HepG2 (cell line): ENCODE results near the gene EEF2. TPM values are rescaled to one million over a fixed set of nuclear protein-coding genes. Genes with fewer than 3 reads are reported as not detected.

Experiments
- EP300 ChIP-seq, 3 experiments: sonication (generic) in 1 of 3; formaldehyde crosslinking in 1 of 3; IDR thresholded peaks; 2 replicates each; pipeline versions ENCODE4 v1.5.1 to v1.6.1; 2011 to 2020; ENCODE audit warnings: low read depth in 2 of 3, low read length in 2 of 3, borderline replicate concordance in 1 of 3, improper control_type of control experiment in 1 of 3, mild to moderate bottlenecking in 1 of 3, missing genetic modification reagents in 1 of 3, moderate library complexity in 1 of 3
- NCOA1 ChIP-seq: sonication (generic); formaldehyde crosslinking; IDR thresholded peaks from 2 replicates; pipeline ENCODE4 v1.9.0; 2021; ENCODE audit warnings: missing genetic modification reagents
- NFIB ChIP-seq: sonication (generic); formaldehyde crosslinking; IDR thresholded peaks from 2 replicates; pipeline ENCODE4 v1.9.0; 2021; ENCODE audit warnings: missing genetic modification reagents, mild to moderate bottlenecking, borderline replicate concordance
- SUZ12 ChIP-seq: fragments of 150-350 bp; IDR thresholded peaks from 2 replicates; pipeline ENCODE4 v1.6.1; 2014; ENCODE audit warnings: low read depth, low read length
- ZNF709 ChIP-seq: sonication (generic); formaldehyde crosslinking; IDR thresholded peaks from 2 replicates; pipeline ENCODE4 v1.5.0; 2020; ENCODE audit warnings: mild to moderate bottlenecking, missing genetic modification reagents
- polyA plus RNA-seq, 8 experiments: library from polyadenylated mRNA; depleted of rRNA in 3 of 8; stranded (reverse) in 7 of 8; unstranded in 1 of 8; fragments of >200 nt; fragmentation: Illumina TruSeq in 4 of 8; extraction: Trizol in 4 of 8; gene quantifications; 2 replicates each; pipeline versions ENCODE4 v1.2.1 to v1.2.3, GENCODE V29; 2011 to 2016; ENCODE audit warnings: low read depth in 4 of 8, missing spikeins in 1 of 8, mixed read lengths in 1 of 8; ENCODE audit not compliant: insufficient read depth in 1 of 8
- total RNA-seq, 5 experiments: library from RNA; depleted of rRNA; stranded (reverse); fragments of >200 nt; fragmentation: Illumina TruSeq; extraction: Trizol; gene quantifications; 2 replicates each; pipeline ENCODE4 v1.2.3, GENCODE V29; 2016; ENCODE audit warnings: low read depth in 1 of 5
- TF ChIP-seq, protein P1 (sequence below): sonication (generic); formaldehyde crosslinking; IDR thresholded peaks from 2 replicates; pipeline ENCODE4 v1.4.0; 2020; ENCODE audit warnings: missing genetic modification reagents
- TF ChIP-seq, protein P2 (sequence below): sonication (generic); formaldehyde crosslinking; IDR thresholded peaks from 2 replicates; pipeline ENCODE4 v1.4.0; 2020; ENCODE audit warnings: low read depth, mild to moderate bottlenecking, missing genetic modification reagents
- TF ChIP-seq, protein P3 (sequence below): sonication (generic); formaldehyde crosslinking; IDR thresholded peaks from 2 replicates; pipeline ENCODE4 v1.4.0; 2020; ENCODE audit warnings: mild to moderate bottlenecking, missing genetic modification reagents
- TF ChIP-seq, protein P4 (sequence below): sonication (generic); formaldehyde crosslinking; conservative IDR thresholded peaks from 2 replicates; pipeline ENCODE4 v1.4.0; 2020; ENCODE audit warnings: mild to moderate bottlenecking, missing genetic modification reagents, moderate library complexity

The EEF2 gene
- total and polyA plus RNA-seq, 2 of the 13 experiments (the other 11 are each of a cell fraction or from before 2014, with no cell fraction given): 1,441 to 1,777 TPM

DNA sequence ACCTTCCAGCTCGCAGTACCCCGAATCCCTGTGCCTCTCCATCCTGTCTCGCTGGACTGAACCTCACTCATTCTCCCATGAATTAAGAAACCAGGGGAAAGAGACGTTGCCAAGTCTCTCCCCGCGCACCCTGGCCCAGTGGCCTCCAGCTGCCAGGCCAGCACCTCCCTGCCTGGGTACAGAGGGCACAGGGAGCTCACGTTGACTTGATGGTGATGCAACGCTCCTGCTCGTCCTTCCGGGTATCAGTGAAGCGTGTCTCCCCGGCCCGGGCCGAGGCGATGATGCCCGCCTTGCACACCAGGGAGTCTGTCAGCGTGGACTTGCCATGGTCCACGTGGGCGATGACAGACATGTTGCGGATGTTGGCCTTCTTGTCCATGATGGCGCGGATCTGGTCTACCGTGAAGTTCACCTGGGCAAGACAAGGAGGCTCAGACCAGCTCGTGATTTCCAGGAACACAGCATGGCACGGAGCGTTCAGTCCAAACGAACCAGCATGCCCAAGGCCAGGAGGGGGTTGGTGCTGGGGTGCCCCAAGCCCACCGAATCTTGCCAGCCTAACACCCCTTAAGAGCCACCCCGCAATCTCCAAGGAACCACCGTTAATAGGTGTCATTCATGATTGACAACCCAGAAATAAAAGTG is 1.2 kb downstream of the EEF2 start (continued):
- TF ChIP-seq, protein P1, sequence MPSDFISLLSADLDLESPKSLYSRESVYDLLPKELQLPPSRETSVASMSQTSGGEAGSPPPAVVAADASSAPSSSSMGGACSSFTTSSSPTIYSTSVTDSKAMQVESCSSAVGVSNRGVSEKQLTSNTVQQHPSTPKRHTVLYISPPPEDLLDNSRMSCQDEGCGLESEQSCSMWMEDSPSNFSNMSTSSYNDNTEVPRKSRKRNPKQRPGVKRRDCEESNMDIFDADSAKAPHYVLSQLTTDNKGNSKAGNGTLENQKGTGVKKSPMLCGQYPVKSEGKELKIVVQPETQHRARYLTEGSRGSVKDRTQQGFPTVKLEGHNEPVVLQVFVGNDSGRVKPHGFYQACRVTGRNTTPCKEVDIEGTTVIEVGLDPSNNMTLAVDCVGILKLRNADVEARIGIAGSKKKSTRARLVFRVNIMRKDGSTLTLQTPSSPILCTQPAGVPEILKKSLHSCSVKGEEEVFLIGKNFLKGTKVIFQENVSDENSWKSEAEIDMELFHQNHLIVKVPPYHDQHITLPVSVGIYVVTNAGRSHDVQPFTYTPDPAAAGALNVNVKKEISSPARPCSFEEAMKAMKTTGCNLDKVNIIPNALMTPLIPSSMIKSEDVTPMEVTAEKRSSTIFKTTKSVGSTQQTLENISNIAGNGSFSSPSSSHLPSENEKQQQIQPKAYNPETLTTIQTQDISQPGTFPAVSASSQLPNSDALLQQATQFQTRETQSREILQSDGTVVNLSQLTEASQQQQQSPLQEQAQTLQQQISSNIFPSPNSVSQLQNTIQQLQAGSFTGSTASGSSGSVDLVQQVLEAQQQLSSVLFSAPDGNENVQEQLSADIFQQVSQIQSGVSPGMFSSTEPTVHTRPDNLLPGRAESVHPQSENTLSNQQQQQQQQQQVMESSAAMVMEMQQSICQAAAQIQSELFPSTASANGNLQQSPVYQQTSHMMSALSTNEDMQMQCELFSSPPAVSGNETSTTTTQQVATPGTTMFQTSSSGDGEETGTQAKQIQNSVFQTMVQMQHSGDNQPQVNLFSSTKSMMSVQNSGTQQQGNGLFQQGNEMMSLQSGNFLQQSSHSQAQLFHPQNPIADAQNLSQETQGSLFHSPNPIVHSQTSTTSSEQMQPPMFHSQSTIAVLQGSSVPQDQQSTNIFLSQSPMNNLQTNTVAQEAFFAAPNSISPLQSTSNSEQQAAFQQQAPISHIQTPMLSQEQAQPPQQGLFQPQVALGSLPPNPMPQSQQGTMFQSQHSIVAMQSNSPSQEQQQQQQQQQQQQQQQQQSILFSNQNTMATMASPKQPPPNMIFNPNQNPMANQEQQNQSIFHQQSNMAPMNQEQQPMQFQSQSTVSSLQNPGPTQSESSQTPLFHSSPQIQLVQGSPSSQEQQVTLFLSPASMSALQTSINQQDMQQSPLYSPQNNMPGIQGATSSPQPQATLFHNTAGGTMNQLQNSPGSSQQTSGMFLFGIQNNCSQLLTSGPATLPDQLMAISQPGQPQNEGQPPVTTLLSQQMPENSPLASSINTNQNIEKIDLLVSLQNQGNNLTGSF (CRISPR knock-in tag): no peak
- no peak for TF ChIP-seq SUZ12
- TF ChIP-seq EP300 (IDR thresholded peaks at IDR 0.05; ENCODE audit: low read depth in 2 of 2, low read length in 2 of 2): no peak
- no peak for TF ChIP-seq EP300 (CRISPR knock-in tag; IDR thresholded peaks at IDR 0.05; ENCODE audit: borderline replicate concordance)
- no peak for TF ChIP-seq NCOA1
- TF ChIP-seq, protein P2, sequence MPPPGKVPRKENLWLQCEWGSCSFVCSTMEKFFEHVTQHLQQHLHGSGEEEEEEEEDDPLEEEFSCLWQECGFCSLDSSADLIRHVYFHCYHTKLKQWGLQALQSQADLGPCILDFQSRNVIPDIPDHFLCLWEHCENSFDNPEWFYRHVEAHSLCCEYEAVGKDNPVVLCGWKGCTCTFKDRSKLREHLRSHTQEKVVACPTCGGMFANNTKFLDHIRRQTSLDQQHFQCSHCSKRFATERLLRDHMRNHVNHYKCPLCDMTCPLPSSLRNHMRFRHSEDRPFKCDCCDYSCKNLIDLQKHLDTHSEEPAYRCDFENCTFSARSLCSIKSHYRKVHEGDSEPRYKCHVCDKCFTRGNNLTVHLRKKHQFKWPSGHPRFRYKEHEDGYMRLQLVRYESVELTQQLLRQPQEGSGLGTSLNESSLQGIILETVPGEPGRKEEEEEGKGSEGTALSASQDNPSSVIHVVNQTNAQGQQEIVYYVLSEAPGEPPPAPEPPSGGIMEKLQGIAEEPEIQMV (CRISPR knock-in tag): no peak
- TF ChIP-seq, protein P3, sequence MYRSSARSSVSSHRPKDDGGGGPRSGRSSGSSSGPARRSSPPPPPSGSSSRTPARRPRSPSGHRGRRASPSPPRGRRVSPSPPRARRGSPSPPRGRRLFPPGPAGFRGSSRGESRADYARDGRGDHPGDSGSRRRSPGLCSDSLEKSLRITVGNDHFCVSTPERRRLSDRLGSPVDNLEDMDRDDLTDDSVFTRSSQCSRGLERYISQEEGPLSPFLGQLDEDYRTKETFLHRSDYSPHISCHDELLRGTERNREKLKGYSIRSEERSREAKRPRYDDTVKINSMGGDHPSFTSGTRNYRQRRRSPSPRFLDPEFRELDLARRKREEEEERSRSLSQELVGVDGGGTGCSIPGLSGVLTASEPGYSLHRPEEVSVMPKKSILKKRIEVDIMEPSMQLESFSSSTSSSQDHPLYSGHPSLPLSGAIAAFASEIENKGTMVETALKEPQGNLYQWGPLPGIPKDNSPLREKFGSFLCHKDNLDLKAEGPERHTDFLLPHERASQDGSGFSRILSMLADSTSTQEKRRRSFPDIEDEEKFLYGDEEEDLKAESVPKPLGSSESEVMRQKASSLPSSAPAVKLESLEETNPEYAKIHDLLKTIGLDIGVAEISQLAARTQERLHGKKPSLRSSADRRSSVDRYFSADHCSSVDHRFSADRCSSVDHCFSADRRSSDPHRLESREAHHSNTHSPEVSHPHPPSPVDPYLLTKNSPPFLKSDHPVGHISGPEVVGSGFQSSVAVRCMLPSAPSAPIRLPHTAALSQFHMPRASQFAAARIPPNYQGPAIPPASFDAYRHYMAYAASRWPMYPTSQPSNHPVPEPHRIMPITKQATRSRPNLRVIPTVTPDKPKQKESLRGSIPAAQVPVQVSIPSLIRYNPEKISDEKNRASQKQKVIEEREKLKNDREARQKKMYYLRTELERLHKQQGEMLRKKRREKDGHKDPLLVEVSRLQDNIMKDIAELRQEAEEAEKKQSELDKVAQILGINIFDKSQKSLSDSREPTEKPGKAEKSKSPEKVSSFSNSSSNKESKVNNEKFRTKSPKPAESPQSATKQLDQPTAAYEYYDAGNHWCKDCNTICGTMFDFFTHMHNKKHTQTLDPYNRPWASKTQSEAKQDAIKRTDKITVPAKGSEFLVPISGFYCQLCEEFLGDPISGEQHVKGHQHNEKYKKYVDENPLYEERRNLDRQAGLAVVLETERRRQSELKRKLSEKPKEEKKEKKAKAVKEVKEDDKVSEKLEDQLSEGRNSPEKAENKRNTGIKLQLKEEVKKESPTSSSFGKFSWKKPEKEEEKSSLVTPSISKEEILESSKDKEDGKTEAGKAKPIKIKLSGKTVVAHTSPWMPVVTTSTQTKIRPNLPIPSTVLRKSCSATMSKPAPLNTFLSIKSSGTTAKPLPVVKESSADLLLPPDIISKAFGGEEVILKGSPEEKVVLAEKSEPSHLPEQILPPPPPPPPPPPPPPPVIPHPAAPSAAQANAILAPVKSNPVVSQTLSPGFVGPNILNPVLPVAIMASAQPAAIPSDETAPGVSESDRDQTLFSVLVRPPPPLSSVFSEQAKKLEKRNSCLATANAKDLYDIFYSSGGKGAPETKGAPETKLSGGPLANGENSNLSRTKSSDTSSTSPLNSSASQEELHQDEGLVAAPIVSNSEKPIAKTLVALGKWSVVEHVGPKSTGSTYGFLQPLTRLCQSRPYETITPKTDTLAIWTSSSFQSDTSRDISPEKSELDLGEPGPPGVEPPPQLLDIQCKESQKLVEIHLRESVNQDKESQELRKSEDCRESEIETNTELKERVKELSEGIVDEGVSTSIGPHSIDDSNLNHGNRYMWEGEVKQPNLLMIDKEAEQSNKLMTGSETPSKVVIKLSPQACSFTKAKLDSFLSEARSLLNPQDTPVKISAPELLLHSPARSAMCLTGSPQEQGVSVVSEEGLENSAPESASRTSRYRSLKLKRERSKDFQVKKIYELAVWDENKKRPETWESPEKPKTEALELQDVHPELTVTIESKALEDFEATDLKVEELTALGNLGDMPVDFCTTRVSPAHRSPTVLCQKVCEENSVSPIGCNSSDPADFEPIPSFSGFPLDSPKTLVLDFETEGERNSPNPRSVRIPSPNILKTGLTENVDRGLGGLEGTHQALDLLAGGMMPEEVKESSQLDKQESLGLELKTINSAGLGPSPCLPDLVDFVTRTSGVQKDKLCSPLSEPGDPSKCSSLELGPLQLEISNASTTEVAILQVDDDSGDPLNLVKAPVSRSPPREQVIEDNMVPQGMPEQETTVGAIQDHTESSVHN (CRISPR knock-in tag): no peak
- no peak for TF ChIP-seq ZNF709
- TF ChIP-seq, protein P4, sequence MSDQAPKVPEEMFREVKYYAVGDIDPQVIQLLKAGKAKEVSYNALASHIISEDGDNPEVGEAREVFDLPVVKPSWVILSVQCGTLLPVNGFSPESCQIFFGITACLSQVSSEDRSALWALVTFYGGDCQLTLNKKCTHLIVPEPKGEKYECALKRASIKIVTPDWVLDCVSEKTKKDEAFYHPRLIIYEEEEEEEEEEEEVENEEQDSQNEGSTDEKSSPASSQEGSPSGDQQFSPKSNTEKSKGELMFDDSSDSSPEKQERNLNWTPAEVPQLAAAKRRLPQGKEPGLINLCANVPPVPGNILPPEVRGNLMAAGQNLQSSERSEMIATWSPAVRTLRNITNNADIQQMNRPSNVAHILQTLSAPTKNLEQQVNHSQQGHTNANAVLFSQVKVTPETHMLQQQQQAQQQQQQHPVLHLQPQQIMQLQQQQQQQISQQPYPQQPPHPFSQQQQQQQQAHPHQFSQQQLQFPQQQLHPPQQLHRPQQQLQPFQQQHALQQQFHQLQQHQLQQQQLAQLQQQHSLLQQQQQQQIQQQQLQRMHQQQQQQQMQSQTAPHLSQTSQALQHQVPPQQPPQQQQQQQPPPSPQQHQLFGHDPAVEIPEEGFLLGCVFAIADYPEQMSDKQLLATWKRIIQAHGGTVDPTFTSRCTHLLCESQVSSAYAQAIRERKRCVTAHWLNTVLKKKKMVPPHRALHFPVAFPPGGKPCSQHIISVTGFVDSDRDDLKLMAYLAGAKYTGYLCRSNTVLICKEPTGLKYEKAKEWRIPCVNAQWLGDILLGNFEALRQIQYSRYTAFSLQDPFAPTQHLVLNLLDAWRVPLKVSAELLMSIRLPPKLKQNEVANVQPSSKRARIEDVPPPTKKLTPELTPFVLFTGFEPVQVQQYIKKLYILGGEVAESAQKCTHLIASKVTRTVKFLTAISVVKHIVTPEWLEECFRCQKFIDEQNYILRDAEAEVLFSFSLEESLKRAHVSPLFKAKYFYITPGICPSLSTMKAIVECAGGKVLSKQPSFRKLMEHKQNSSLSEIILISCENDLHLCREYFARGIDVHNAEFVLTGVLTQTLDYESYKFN (CRISPR knock-in tag): no peak
- no peak for TF ChIP-seq NFIB (CRISPR knock-in tag)
